ENCODE results near the gene DAPK1. TPM values are rescaled to one million over a fixed set of nuclear protein-coding genes. Genes with fewer than 3 reads are reported as not detected.

DAPK1 gene
- total RNA-seq, 2 experiments from 2014 or later, result 0.29 to 0.47 TPM

- H3K9me3 Mint-ChIP-seq (ENCODE audit: insufficient read depth), result no peaks in the 10 kb centered on the region
- no peak for DNase-seq
- no peaks in the 10 kb centered on the region for H3K36me3 Mint-ChIP-seq (ENCODE audit: low read depth)
- no peak overlapping the region for H3K27ac Mint-ChIP-seq
- no peaks in the 10 kb centered on the region for H3K4me1 Mint-ChIP-seq (ENCODE audit: low read depth)
- H3K27me3 Mint-ChIP-seq (ENCODE audit: low read depth), result peaks cover 4% of the 10 kb centered on the region
- H3K4me3 Mint-ChIP-seq, result no peak overlapping the region
- no peak for ATAC-seq
- POLR2A ChIA-PET, result no interaction called here
- CTCF ChIA-PET, result interaction anchor here (0.5 kb wide), 1 partner anchor 240 kb away, joined by 3 read pairs; no protein-coding TSS in a partner anchor
These were observed 56.7 kb downstream of the DAPK1 start for GRCh38 chr9:87554171-87554910.

GRCh38 chr9:87554976-87555375, 57.3 kb downstream of the DAPK1 start:
- no peaks in the 10 kb centered on the region for H3K9me3 Mint-ChIP-seq (ENCODE audit: insufficient read depth)
- H3K27me3 Mint-ChIP-seq (ENCODE audit: low read depth), result peaks cover 2% of the 10 kb centered on the region
- ATAC-seq (no peak), DNase-seq (no peak)
- no peaks in the 10 kb centered on the region for H3K4me1 Mint-ChIP-seq (ENCODE audit: low read depth)
- ChIA-PET CTCF (interaction anchor here (0.5 kb wide), 1 partner anchor 239 kb away, joined by 3 read pairs; no protein-coding TSS in a partner anchor), POLR2A (no interaction called here)
- no peak overlapping the region for H3K27ac Mint-ChIP-seq
- H3K4me3 Mint-ChIP-seq, result no peak overlapping the region
- H3K36me3 Mint-ChIP-seq (ENCODE audit: low read depth), result no peaks in the 10 kb centered on the region

GRCh38 chr9:87556039-87556438, 58.4 kb downstream of the DAPK1 start:
- no peak for DNase-seq
- Mint-ChIP-seq H3K4me1 (ENCODE audit: low read depth) (no peaks in the 10 kb centered on the region), H3K9me3 (ENCODE audit: insufficient read depth) (no peaks in the 10 kb centered on the region), H3K4me3 (no peak overlapping the region), H3K27me3 (ENCODE audit: low read depth) (no peaks in the 10 kb centered on the region), H3K27ac (no peak overlapping the region), H3K36me3 (ENCODE audit: low read depth) (no peaks in the 10 kb centered on the region)
- POLR2A ChIA-PET, result no interaction called here
- CTCF ChIA-PET, result no interaction called here
- ATAC-seq, result no peak

- H3K4me3 Mint-ChIP-seq, result no peak overlapping the region
- ATAC-seq (no peak), DNase-seq (no peak)
- no peaks in the 10 kb centered on the region for H3K27me3 Mint-ChIP-seq (ENCODE audit: low read depth)
- H3K27ac Mint-ChIP-seq, result no peak overlapping the region
- H3K9me3 Mint-ChIP-seq (ENCODE audit: insufficient read depth), result no peaks in the 10 kb centered on the region
- no peaks in the 10 kb centered on the region for H3K4me1 Mint-ChIP-seq (ENCODE audit: low read depth)
- ChIA-PET CTCF (no interaction called here), POLR2A (interaction anchor here (0.9 kb wide), 1 partner anchor 10 kb away, joined by 3 read pairs; no protein-coding TSS in a partner anchor)
- no peaks in the 10 kb centered on the region for H3K36me3 Mint-ChIP-seq (ENCODE audit: low read depth)
These were observed 59.2 kb downstream of the DAPK1 start for GRCh38 chr9:87556821-87557220.

- ChIA-PET CTCF (no interaction called here), POLR2A (no interaction called here)
- no peaks in the 10 kb centered on the region for H3K9me3 Mint-ChIP-seq (ENCODE audit: insufficient read depth)
- H3K4me1 Mint-ChIP-seq (ENCODE audit: low read depth), result no peaks in the 10 kb centered on the region
- DNase-seq (no peak), ATAC-seq (no peak)
- H3K27me3 Mint-ChIP-seq (ENCODE audit: low read depth), result no peaks in the 10 kb centered on the region
- H3K36me3 Mint-ChIP-seq (ENCODE audit: low read depth), result no peaks in the 10 kb centered on the region
- no peak overlapping the region for H3K4me3 Mint-ChIP-seq
- H3K27ac Mint-ChIP-seq, result no peak overlapping the region
These were observed 60.3 kb downstream of the DAPK1 start for GRCh38 chr9:87557996-87558395.

- no peaks in the 10 kb centered on the region for H3K9me3 Mint-ChIP-seq (ENCODE audit: insufficient read depth)
- no peaks in the 10 kb centered on the region for H3K36me3 Mint-ChIP-seq (ENCODE audit: low read depth)
- no peaks in the 10 kb centered on the region for H3K27me3 Mint-ChIP-seq (ENCODE audit: low read depth)
- H3K4me3 Mint-ChIP-seq, result no peak overlapping the region
- no peaks in the 10 kb centered on the region for H3K4me1 Mint-ChIP-seq (ENCODE audit: low read depth)
- H3K27ac Mint-ChIP-seq, result no peak overlapping the region
- ChIA-PET CTCF (no interaction called here), POLR2A (no interaction called here)
- DNase-seq, result no peak
- ATAC-seq, result no peak
These were observed 61.0 kb downstream of the DAPK1 start for GRCh38 chr9:87558606-87559190.

GRCh38 chr9:87562062-87562461, 64.4 kb downstream of the DAPK1 start:
- POLR2A ChIA-PET, result no interaction called here

GRCh38 chr9:87562530-87563170, 65.0 kb downstream of the DAPK1 start:
- no peak overlapping the region for H3K27ac Mint-ChIP-seq
- H3K27me3 Mint-ChIP-seq (ENCODE audit: low read depth), result no peaks in the 10 kb centered on the region
- no peaks in the 10 kb centered on the region for H3K36me3 Mint-ChIP-seq (ENCODE audit: low read depth)
- no peak for ATAC-seq
- ChIA-PET POLR2A (interaction anchor here (0.6 kb wide), 1 partner anchor 1075 kb away, joined by 3 read pairs; no protein-coding TSS in a partner anchor), CTCF (no interaction called here)
- H3K4me1 Mint-ChIP-seq (ENCODE audit: low read depth), result no peaks in the 10 kb centered on the region
- no peak for DNase-seq
- H3K4me3 Mint-ChIP-seq, result no peak overlapping the region
- no peaks in the 10 kb centered on the region for H3K9me3 Mint-ChIP-seq (ENCODE audit: insufficient read depth)

More at GRCh38 chr9:87562062-87562461, 64.4 kb downstream of the DAPK1 start:
- no peak for ATAC-seq
- H3K4me1 Mint-ChIP-seq (ENCODE audit: low read depth), result no peaks in the 10 kb centered on the region
- CTCF ChIA-PET, result no interaction called here
- no peaks in the 10 kb centered on the region for H3K27me3 Mint-ChIP-seq (ENCODE audit: low read depth)
- DNase-seq, result no peak
- no peak overlapping the region for H3K27ac Mint-ChIP-seq
- no peaks in the 10 kb centered on the region for H3K36me3 Mint-ChIP-seq (ENCODE audit: low read depth)
- H3K9me3 Mint-ChIP-seq (ENCODE audit: insufficient read depth), result no peaks in the 10 kb centered on the region
- H3K4me3 Mint-ChIP-seq, result no peak overlapping the region

GRCh38 chr9:87564111-87564510, 66.4 kb downstream of the DAPK1 start:
- Mint-ChIP-seq H3K36me3 (ENCODE audit: low read depth) (no peaks in the 10 kb centered on the region), H3K4me3 (no peak overlapping the region), H3K9me3 (ENCODE audit: insufficient read depth) (no peaks in the 10 kb centered on the region), H3K4me1 (ENCODE audit: low read depth) (no peaks in the 10 kb centered on the region), H3K27me3 (ENCODE audit: low read depth) (no peaks in the 10 kb centered on the region), H3K27ac (no peak overlapping the region)
- POLR2A ChIA-PET, result no interaction called here
- DNase-seq (no peak), ATAC-seq (no peak)
- CTCF ChIA-PET, result no interaction called here

- no peaks in the 10 kb centered on the region for H3K36me3 Mint-ChIP-seq (ENCODE audit: low read depth)
- H3K4me3 Mint-ChIP-seq, result no peak overlapping the region
- POLR2A ChIA-PET, result no interaction called here
- no peaks in the 10 kb centered on the region for H3K4me1 Mint-ChIP-seq (ENCODE audit: low read depth)
- H3K27ac Mint-ChIP-seq, result no peak overlapping the region
- no peaks in the 10 kb centered on the region for H3K9me3 Mint-ChIP-seq (ENCODE audit: insufficient read depth)
- no peak for DNase-seq
- no peak for ATAC-seq
- H3K27me3 Mint-ChIP-seq (ENCODE audit: low read depth), result no peaks in the 10 kb centered on the region
- CTCF ChIA-PET, result no interaction called here
These were observed 67.1 kb downstream of the DAPK1 start for GRCh38 chr9:87564791-87565241.

- Mint-ChIP-seq H3K4me1 (ENCODE audit: low read depth) (no peaks in the 10 kb centered on the region), H3K27ac (no peak overlapping the region), H3K27me3 (ENCODE audit: low read depth) (no peaks in the 10 kb centered on the region), H3K4me3 (no peak overlapping the region), H3K9me3 (ENCODE audit: insufficient read depth) (no peaks in the 10 kb centered on the region), H3K36me3 (ENCODE audit: low read depth) (no peaks in the 10 kb centered on the region)
- ChIA-PET POLR2A (interaction anchor here (1.2 kb wide), 1 partner anchor 10 kb away, joined by 3 read pairs; no protein-coding TSS in a partner anchor), CTCF (no interaction called here)
- ATAC-seq (no peak), DNase-seq (no peak)
These were observed 69.3 kb downstream of the DAPK1 start for GRCh38 chr9:87567001-87567400.

GRCh38 chr9:87567571-87567970, 69.9 kb downstream of the DAPK1 start:
- H3K36me3 Mint-ChIP-seq (ENCODE audit: low read depth), result no peaks in the 10 kb centered on the region
- ChIA-PET POLR2A (interaction anchor here (1.2 kb wide), 1 partner anchor 10 kb away, joined by 3 read pairs; no protein-coding TSS in a partner anchor), CTCF (no interaction called here)
- H3K27ac Mint-ChIP-seq, result no peak overlapping the region
- H3K27me3 Mint-ChIP-seq (ENCODE audit: low read depth), result no peaks in the 10 kb centered on the region
- ATAC-seq (no peak), DNase-seq (no peak)
- H3K4me3 Mint-ChIP-seq, result no peak overlapping the region
- no peaks in the 10 kb centered on the region for H3K4me1 Mint-ChIP-seq (ENCODE audit: low read depth)
- H3K9me3 Mint-ChIP-seq (ENCODE audit: insufficient read depth), result no peaks in the 10 kb centered on the region
